ENCODE measurements around the gene FNDC3B. TPM values are rescaled to one million over a fixed set of nuclear protein-coding genes. Genes with fewer than 3 reads are reported as not detected.

The FNDC3B gene
- total and polyA plus RNA-seq, 9 donors, result 22.1 to 198 (median 108) TPM

- Histone ChIP-seq H3K4me3 (no peak overlapping the region), H3K27me3 (no peaks in the 10 kb centered on the region), H3K4me1 (ENCODE audit: insufficient read depth) (no peaks in the 10 kb centered on the region), H3K27ac (no peak overlapping the region), H3K36me3 (no peaks in the 10 kb centered on the region), H3K9me3 (no peaks in the 10 kb centered on the region)
- 90 to 95% (median 91%) methylated on average over 3 of the region's 3 CpGs for WGBS, 3 donors
- DNase-seq, result no peak
- intact Hi-C loops (cut with DNase I), result loop anchor here in 2 of 4 donors (5.0 to 10.0 kb wide), 3 partner anchors 568 to 696 kb away; no protein-coding TSS in a partner anchor
- TF ChIP-seq EP300 (IDR thresholded peaks at IDR 0.05) (no peak), POLR2A (IDR thresholded peaks at IDR 0.05) (no peak), CTCF (IDR thresholded peaks at IDR 0.05) (no peak)
Measured at GRCh38 chr3:172343117-172343516, 303.7 kb downstream of the FNDC3B start.

GRCh38 chr3:172343979-172344378 lies 304.6 kb downstream of the FNDC3B start:
- DNase-seq, result no peak
- H3K27ac ChIP-seq, result no peak overlapping the region
- H3K4me3 ChIP-seq, result no peak overlapping the region
- H3K36me3 ChIP-seq, result no peaks in the 10 kb centered on the region
- whole genome bisulfite sequencing, 3 donors, result 86 to 92% (median 89%) methylated on average over 12 of the region's 12 CpGs
- no peaks in the 10 kb centered on the region for H3K27me3 ChIP-seq
- intact Hi-C loops (cut with DNase I), result loop anchor here in 2 of 4 donors (5.0 to 10.0 kb wide), 3 partner anchors 569 to 697 kb away; no protein-coding TSS in a partner anchor
- TF ChIP-seq CTCF (IDR thresholded peaks at IDR 0.05) (no peak), EP300 (IDR thresholded peaks at IDR 0.05) (no peak), POLR2A (IDR thresholded peaks at IDR 0.05) (no peak)
- H3K4me1 ChIP-seq (ENCODE audit: insufficient read depth), result peaks cover 2% of the 10 kb centered on the region
- no peaks in the 10 kb centered on the region for H3K9me3 ChIP-seq

- no peak for DNase-seq
- no peak overlapping the region for H3K27ac ChIP-seq
- TF ChIP-seq POLR2A (IDR thresholded peaks at IDR 0.05) (no peak), CTCF (IDR thresholded peaks at IDR 0.05) (no peak), EP300 (IDR thresholded peaks at IDR 0.05) (no peak)
- intact Hi-C loops (cut with DNase I), result loop anchor here in 1 of 4 donors (10.0 kb wide), 1 partner anchor 571 kb away; no protein-coding TSS in a partner anchor
- no peaks in the 10 kb centered on the region for H3K27me3 ChIP-seq
- H3K36me3 ChIP-seq, result no peaks in the 10 kb centered on the region
- peaks cover 3% of the 10 kb centered on the region for H3K4me1 ChIP-seq (ENCODE audit: insufficient read depth)
- no peaks in the 10 kb centered on the region for H3K9me3 ChIP-seq
- no peak overlapping the region for H3K4me3 ChIP-seq
- 76 to 89% (median 87%) methylated on average over 3 of the region's 3 CpGs for WGBS, 3 donors
Measured at GRCh38 chr3:172346161-172346560, 306.8 kb downstream of the FNDC3B start.

GRCh38 chr3:172347895-172348679 lies 308.7 kb downstream of the FNDC3B start:
- Histone ChIP-seq H3K36me3 (no peaks in the 10 kb centered on the region), H3K4me3 (no peak overlapping the region), H3K9me3 (no peaks in the 10 kb centered on the region), H3K4me1 (ENCODE audit: insufficient read depth) (peaks cover 3% of the 10 kb centered on the region), H3K27ac (peak overlapping the region in 1 of 2 donors; percentile 28), H3K27me3 (no peaks in the 10 kb centered on the region)
- 82 to 87% (median 82%) methylated on average over 3 of the region's 3 CpGs for WGBS, 3 donors
- intact Hi-C loops (cut with DNase I), result loop anchor here in 1 of 4 donors (10.0 kb wide), 1 partner anchor 573 kb away; no protein-coding TSS in a partner anchor
- no peak for TF ChIP-seq CTCF (IDR thresholded peaks at IDR 0.05)
- TF ChIP-seq EP300 (IDR thresholded peaks at IDR 0.05), result no peak
- TF ChIP-seq POLR2A (IDR thresholded peaks at IDR 0.05), result no peak
- no peak for DNase-seq
